NCI-H1092 treated with DMSO at 0.1 percent for 48 hours (cell line): Measurements from ENCODE around the gene P2RX1.

Experiments
- DNase-seq: peaks from one replicate; lab custom pipeline; 2025; lab: John Stamatoyannopoulos, UW

The P2RX1 gene

DNA sequence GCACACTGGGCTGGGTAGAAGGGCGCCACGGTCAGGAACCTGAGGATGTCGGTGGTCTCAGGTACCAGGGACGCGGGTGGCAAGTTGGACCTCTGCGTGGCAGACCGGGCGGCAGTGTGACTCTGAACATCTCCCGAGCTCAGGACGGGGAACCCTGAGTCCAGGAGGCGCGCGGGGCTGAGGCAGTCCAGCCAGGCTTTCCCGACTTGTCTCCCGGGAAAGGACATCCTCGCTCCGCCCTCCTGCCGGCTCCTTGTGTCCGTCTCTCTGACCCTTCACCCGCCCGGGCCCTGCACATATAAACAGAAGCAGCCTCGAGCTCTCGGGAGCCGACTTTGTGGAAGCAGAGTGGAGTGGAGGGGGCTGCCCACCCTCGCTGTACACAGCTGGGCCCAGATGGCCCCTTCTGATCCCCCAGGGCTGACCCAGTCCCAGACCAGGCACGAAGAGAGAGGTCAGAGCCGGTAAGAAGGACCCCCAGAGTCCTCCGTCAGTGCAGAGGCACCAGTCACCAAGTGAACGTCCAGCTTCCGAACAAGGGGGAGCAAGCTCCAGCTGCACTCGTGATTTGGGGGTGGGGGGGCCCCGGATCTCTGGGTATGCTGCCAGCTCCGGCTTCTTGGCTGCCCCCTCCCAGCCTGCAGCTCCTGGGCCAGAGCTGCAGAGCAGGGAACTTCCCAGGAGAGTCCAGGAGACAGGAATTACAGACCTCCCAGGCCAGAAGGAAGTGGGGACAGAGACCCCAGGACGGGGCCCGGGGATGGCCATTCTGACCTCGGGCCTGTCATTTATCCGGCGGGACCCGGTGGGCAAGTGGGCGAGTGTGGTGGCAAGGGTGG is 8.5 kb upstream of the P2RX1 start:
- DNase-seq, result no peak

DNA sequence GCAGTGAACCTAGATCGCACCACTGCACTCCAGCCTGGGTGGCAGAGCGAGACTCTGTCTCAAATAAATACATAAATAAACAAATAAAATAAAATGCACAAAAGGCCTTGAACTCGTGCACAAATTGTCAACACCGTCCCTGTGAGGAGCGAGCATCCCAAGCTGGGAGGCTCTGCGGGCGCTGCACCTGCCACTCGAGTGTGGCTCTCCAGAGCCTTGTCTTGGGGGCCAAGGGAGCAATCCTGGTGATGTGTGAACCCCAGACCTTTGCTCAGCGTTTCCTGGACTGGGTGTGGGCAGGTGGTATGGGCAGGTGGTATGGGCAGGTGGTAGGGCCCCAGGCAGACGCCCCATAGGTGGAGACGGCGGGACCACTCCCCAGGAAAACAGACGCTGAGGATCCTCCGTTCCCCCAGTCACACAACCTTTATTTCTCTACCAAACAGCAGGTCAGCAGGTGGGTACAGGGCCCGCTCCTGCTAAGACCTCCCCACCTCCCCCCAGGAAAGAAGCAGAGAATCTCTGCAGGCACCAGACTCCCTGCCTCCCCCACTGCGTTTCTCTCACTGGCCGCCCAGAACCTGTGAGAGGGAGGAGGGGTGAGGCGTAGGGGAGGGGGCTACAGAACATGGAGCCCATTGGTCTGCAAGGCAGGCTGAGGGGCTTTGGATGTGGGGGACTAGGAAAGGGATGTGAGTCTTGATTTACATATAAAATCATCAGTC is 7.4 kb upstream of the P2RX1 start:
- DNase-seq, result no peak

DNA sequence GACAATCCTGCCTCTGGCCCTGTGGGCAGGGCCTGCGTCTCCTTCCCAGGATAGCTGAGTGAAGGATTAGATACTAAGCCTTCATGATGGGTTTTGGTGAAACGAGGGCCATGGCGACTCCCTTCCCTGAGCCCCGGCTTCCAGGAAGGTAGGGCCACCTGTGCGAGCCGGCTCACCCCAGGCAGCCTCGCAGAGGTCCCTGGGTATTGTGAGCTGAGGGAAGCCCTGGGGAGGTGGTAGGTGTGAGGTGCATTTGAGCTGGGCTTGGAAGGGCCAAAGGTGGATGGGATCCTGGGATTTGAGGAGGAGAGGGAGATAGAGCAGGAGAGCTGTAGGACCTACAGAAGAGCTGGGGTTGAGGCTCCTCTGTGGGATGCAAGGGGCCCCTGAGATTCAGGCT is 6.5 kb upstream of the P2RX1 start:
- DNase-seq, result no peak

DNA sequence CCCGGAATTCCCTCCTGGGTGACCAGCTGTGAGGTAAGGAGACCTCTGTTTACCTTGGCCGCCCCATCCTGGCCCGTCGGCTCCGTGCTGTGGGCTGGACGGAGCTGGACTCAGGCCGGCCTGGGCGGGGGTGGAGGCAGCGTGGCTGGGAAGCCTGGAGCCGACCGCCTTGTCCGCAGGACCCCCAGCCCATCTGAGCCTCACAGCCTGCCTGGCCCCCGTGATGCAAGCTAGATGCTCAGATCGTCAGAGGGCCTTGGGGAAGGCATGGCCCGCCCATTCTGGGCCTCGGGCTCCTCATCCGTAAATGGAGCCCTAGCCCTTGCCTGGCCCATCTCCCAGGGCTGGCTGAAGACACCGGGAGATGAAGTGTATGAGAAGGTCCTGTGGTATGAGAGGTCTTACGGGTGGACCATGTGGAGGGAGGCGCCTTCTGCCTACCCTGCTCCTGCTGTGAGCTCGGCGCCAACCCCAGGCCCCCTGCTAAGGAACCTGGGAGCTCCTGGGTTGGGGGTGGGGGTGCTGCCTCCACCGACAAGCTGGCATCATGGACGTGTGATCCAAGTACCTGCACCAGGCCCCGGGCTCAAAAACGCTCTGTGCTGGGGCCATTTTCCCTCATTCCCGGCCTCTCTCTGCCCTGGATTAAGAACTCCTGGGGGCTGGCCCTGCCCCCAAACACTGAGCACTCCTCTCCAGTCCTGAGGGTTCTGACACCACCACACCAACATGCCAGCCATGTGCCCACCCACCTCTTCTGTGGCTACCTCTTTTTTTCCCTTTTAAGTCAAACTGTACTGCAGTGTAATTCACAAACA is 5.4 kb upstream of the P2RX1 start:
- DNase-seq, result no peak

DNA sequence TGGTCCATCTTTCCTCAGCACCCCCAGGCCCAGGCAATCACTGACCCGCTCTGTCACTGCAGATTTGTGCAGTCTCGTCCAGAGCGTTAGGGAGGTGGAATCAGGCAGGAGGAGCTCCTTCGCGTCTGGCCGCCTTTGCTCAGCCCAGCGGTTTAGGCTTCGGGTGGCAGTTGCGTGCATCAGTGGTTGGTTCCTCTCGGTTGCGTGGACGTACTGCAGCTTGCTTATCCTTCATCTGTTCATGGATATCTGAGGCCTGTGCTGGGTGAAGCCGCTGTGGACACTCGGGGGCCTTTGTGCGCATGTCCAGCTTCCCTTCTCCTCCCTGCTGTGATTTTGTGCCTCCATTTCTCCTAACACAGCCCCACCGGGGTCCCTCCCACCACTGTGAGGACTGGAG is 4.7 kb upstream of the P2RX1 start:
- DNase-seq, result no peak

DNA sequence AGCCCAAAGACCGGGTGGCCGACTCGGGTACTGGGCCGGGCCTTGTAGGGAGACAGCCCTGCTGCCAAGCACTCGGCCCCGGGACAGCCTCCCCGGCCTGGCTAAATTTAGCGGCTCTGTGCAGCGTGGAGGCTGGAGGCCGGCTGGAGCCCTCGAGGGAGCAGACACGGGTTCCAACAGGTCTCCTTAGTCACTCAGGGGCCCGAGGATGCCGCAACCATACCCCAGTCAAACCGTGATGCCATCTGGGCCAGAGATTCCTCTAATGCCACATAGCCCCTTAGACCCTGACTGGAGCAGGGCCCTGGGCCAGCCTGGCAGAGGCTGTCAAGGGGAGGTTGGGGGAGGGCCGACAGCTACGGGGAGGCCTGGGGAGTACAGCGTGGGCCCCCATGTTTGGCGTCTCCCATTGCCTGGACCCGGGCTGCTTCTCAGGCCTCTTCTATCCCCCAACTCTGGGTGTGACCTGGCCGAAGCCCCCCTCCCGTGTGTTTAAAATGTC is 2.9 kb upstream of the P2RX1 start:
- no peak for DNase-seq

DNA sequence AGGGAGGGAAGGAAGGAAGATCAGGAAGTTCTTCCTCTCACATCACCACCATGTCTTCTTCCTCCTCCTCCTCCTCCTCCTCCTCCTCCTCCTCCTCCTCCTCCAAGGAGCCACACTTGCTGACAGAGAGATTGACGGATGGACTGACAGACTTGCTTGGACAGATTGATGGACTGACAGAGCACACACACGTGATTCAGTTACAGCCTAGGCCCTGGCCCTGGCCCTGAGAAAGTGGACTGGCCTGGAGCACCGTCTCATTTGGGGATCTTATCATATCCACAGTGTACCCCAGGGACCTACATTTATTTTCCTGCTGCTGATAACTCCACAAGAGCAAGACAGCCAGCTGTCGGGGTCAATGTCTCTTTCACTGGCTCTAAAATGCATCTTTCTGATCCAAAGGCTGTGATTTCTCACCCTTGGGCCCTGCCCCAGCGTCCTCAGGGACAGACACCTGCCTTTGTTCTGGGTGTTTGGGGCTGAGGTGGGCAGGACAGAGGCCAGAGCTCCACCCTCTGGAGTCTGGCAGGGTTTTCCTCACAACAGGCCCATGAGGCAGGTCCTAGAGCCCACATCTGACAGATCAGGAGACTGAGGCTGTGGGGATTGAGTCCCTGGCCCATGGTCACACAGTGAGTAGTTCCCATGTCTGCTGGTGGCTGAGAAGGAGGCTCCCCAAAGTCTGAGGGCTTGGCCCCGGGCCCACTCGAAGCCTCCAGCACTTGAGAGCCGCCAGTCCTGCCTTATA is 2.3 kb upstream of the P2RX1 start:
- DNase-seq, result no peak

DNA sequence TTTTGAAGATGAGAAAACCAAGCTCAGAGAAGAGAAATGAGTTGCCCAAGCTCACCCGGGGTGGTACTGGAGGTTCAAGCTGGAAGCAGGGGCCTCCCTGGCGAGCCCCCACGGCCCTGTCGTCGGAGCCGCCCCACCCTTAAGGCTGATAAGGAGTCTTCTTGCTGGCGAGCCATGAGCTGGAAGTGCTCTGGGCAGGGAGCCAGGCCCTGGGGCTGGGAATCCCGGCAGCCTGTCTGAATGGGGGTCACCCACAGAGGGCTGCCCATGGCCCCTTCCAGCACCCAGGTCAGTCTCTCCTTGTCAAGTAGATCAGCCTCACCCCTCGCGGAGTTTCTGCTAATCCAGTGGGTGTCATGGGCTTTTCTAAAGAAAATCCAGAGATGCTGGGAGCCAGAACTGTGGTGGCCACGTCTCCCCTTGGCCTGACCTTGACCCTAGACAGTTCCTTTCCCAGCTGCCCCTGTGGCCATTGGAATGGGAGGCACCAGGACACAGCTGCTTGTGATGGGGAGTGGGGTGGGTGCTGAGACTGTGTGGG is 1.2 kb upstream of the P2RX1 start:
- peak; percentile 24 for DNase-seq

DNA sequence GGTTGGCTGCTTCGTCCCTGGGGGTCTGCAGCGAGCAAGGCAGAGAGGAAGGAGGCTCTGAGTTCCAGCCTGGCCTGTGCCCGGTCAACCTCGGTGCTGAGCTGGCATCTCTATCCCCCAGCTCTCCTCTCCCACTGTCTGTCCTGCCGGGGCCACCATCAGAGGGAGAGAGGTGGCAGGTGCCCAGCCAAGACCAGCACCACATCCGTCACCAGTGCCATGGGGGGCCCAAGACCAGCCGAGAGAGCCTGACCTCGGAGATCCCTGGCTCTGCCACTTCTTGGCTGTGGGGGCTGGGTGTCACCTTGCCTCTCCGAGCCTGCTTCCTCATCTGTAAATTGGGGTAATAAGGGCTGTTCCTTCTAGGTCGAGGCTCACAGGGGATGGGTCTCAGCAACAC is 560 bp upstream of the P2RX1 start:
- no peak for DNase-seq

DNA sequence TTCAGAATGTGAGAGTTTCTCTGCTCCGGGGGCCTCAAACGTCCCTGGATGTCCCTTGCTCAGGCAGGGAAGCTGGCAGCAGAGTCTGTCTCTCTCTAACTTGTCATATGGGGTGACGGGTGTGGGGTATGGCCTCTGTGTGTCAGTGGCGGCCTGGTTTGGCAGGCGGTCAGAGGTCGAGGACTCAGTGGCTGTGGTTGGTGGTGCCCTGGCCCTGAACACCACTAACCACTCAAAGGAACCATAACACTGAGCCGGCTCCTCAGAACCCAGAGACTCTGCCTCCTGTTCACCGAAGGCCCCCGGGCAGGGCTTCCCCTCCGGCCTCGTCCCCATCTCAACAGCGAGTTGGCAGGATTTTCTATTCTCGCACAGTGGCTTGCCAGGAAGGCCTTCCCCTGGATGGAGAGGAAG is 677 bp downstream of the P2RX1 start:
- DNase-seq, result no peak

DNA sequence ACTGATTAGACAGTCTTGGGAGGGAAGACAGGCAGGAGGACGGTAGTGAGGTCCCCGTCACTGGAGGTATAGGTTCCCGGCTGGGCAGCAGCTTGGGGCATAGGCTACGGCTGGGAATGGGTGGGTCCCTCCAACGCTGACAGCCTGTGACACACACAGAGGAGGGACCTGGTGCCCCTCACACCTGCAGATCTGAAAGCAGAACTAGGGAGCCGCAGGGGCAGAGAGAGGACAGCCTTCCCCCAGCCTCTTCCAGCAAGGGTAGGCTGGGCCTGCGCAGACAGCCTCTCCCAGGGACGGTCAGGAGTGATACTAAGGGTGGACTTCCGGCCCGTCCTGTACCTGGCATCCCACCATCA is 2.0 kb downstream of the P2RX1 start:
- no peak for DNase-seq

DNA sequence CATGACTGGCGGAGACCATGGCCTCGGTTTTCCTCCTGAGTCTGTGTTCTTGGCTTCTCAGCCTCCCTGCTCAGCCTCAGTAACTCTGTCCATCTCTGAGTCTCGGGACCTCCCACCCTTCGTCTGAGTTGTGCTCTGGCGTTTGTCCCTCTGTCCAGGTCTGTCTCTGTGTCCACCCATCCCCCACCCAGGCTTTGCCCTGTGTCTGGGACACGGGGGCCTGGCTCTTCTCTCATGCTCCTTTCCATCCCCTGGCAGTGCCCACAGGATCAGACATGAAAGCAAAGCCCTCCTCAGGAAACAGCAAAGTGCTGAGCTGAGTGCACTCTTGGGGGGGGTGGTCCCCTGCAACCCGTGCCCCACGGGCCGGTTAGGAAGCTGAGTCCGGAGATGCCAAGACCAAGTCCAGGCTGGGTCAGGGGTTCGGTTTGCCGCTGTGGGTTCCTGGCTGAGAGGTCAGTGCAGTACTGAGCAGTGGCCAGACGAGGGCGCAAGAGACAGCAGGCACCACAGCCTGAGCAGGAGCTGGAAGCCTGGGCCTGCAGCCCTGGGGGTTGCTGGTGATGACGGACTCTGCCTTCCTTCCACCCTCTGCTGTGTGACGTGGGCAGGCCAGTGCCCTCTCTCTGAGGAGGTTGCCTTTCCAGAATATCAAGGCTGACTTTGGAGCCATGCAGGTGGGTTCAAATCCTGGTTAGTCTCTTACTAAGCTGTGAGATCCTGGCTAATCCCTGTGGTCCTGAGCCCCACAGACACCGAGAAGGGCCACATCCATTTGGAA is 2.5 kb downstream of the P2RX1 start:
- DNase-seq, result peak; percentile 51

DNA sequence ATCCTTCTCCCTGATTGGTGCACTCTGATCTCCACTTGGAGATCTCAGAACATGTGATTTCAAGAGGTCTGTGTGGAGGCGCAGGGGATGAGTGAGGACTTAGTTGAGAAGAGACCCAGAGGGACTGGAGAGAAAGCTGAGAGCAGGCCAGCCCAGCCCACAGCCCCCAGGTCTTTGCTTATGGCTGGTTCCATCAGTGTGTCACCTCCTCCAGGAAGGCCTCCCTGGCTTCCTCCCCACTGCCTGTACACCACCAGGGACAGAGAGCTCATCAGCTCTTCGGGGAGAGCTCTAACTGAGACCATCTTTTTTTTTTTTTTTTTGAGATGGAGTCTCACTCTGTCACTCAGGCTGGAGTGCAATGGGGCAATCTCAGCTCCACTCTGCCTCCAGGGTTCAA is 3.4 kb downstream of the P2RX1 start:
- DNase-seq, result no peak

DNA sequence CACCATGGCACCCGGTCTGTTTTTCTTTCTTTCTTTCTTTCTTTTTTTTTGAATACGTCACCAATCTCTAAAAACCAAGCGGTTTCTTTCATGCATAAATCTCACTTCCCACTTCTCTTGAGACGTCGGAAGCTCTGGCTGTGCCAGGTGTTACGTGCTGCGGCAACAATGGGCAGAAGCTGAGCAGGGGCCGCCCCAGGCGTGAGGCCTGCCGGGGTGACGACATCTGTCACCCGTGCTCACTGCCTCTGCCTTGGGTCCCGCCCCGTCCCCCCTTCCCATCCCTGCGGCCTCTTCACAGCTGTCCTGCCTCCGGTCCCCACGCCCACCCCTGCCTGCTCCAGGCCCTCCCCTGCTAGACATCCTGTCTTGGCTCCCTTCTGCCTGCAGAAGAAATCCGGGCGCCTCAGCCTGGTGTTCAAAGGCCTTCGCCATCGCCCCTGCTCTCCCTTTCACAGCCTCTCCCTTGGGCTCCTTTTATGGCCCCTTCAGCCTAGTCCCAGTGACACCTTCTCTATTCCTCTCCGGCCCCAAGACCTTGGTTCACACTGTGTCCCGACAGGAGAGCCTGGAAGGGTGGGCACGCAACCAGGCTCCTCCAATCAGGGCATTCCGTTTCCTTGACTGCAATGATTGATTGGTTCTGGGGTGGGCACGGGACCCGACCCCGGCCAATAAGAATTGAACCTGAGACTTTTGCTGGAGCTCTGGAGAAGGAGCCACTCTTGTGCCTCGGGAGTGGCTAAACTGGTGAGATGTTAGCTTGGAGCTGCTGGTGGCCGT is 4.8 kb downstream of the P2RX1 start:
- DNase-seq, result no peak

DNA sequence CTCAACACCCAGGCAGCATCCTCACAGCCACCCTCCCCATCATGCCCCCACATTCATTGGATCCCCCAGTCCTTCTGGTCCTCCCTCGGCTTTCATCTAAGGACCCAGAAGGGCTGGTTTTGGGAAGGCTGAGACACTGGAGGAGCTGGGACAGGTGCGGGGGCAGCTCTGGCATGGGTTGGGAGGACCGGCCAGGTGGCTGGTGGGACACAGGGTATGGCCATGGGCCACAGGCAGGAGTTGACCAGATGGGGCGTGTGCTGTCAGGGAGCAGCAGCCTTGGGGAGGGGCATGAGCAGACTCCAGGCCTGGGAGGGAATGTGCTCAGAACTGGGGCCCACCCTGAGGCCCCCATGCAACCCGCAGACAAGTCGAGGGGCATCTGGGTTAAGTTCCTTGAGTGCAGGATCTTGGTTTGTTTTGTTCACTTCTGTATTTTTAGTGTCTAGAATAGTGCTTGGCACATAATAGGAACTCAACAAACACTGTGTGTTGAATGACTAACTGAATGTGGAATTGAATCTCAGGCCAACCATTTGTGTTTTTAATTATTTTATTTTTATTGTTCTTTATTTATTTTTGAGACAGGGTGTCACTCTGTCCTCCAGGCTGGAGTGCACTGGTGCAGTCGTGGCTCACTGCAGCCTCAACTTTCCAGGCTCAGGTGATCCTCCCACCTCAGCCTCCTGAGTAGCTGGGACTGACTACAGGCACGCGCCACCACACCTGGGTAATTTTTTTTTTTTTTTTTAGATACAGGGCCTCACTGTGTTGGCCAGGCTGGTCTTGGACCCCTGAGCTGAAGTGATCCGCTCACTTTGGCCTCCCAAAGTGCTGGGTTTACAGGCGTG is 5.6 kb downstream of the P2RX1 start:
- DNase-seq, result no peak

DNA sequence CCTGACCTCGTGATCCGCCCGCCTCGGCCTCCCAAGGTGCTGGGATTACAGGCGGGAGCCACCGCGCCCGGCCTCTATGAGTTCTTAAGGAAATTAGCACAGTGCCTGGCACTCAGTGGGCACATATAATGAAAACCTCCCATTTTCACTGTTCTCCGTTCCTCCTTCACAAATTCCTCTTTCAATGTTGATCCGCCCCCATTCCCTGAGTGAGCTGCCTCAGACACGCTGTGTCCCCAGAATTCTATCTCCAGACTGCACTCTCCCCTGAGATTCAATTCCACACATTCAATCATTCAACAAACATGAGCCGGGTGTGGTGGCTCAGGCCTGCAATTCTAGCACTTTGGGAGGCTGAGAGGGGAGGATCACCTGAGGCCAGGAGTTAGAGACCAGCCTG is 7.0 kb downstream of the P2RX1 start:
- DNase-seq, result no peak

DNA sequence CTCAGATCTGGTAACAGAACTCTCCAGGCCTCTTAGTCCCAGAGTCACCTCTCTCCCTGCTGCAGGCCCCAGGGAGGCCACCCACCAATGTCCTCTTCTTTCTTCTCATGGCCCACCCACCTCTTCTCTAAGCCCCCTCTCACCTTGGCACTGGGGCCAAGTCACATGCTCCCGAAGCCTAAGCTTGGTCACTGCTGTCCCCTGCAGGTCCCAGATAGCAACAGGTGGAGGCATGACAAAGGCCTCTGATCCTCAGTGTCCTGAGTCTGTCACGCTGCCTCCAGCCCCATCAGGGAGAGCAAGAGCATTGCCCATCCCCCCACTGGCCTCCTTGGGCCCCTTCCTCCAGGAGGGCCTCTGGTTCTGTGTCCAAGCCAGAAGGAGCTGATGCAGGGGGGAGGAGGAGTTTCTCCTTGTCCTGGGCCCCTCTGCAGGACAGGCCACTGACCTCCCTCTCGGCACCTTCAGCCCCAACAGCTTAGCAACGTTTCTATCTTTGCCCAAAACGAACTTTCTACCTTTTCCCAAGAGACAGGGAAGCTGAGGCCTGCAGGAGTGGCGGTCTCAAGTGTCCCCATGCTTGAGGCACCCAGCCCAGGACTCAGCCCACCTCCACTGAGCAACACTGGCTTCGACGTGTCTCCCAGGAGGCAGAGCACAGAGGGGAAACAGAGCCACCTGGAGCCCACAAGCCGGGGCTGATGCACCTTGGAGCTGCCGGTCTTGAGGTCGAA is 8.6 kb downstream of the P2RX1 start:
- peak; percentile 6 for DNase-seq

DNA sequence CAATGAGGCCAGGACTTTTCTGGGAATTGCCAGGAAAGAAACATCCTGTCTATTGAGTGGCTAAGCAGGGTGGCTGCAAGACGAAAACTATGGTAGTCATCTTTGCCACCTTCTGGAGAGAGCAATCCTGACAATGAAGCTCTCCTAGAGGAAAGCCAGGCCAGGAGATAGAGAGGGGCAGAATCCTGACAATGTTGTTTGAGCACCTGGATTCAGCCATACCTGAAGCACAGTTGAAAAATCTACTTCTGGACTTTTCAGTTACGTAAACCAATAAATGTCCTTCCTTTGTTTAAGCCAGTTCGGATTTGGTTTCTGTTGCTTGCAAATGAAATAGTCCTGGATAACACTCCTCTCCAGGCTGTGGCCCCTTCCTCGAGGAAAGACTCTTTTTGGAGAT is 9.4 kb downstream of the P2RX1 start:
- DNase-seq, result no peak
